Cerebellar nuclear complex (tissue), 1 donor: Measurements from ENCODE around the gene KIFC3.
"Not testable (repeated sequence)": the region's sequence is repeated elsewhere in the genome, so short reads cannot be mapped to it uniquely, and the experiment has no call there.

ENCODE experiments used
- DNase-seq, 2 experiments: peaks; one replicate each; lab custom pipeline; 2025; lab: John Stamatoyannopoulos, UW

KIFC3 gene

DNA sequence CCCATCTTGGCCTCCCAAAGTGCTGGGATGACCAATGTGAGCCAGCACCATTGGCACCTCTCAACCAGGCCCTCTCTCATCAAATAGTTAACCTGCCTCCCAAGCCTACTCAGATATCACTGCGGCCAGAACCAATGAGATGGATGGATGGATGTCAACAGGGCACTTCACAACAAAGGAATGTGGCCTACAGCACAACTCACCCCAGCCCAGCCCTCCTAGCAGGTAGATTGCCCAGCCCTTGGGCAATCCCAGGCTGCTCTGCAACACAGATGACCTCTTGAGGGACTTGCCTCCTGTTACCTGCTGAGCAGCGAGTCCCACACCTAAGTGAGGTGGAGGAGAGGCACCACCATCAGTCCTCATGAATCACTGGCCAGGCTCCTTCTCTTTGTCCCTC lies 22.6 kb upstream of the KIFC3 start:
- no peak for DNase-seq

DNA sequence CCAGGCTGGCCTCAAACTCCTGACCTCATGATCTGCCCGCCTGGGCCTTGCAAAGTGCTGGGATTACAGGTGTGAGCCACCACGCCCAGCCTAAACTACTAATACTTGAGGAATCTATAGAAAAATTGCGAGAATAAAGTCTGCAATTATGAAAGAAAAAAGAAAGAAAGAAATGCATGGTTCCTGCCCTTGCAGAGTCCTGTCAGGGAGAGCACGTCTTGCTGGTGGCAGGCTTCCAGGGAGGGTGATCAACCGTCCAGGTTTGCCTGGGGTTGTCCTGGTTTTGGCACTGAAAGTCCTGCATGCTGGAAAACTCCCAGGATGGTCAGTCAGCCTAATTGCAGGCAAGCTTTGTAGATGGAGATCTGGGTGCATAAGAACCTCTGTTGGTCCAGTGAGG lies 21.5 kb upstream of the KIFC3 start:
- DNase-seq = no peak

DNA sequence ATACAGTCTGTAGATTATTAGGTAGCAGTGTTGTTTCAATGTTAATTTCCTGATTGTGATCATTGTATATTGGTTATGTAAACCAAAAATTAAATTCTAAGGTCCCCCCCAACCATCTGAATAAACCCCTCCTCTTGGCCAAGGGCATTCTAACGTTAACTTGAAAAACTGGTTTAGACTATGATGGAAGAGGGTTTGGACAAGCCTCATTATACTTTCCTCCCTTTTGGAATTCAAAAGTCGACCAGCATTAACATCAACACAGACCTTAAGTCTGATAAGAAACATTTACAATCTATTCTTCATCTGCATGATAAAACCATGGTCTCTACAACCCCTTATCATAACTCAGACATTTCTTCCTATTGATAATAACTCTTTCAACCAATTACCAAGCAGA lies 20.6 kb upstream of the KIFC3 start:
- DNase-seq = no peak

DNA sequence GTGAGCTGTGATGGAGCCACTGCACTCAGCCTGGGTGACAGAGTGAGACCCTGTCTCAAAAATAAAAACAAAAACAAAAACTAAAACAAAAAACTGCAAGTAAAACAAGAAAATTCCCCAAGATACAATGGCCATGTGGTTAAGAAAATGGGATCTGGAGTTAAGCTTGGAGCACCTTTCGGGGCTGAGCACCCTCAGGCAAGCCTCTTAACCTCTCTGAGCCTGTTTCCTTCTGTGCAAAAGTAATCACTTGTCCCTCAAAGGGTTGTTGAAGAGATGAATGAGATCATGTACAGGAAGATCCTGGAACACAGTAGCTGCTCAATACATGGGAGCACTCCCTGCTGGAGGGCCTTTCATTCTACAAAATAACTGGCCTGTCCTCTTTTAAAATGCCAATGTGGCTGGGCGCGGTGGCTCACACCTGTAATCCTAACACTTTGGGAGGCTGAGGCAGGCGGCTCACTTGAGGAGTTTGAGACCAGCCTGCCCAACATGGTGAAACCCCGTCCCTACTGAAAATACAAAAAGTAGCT lies 19.8 kb upstream of the KIFC3 start:
- DNase-seq = no peak

DNA sequence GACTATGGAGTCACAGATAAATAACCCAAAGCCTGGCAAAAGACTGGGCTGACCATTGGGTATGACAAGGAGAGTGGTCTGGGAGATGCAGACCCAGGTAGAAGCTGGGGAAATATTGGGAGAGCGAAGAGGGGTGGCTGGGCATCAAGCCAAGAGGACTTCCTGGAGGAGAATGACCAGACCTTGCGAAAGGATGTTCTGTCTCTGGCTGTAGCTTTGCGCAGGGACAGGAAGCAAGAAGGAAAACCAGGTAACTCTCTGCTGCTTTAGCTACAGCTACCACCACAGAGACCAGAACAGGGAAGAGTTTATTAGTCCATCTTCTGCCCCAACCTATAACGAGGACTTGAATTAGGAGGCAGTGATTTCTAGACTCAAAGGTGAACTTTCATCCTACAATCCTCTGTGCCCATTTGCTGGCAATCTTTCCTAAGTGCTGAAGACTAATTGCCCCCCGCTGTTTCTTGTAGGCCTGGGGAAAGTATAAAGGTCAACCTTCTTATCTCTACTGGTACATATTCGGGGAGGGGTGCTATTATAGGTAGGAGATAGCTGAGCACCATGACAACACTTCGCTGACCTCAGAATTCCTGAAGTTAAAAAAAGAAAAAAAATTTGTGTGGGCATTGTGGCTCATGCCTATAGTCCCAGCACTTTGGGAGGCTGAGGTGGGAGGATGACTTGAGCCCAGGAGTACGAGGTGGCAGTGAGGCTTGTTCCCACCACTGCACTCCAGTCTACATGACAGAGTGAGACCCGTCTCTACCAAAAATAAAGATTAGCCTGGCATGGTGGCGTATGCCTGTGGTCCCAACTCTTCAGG lies 19.1 kb upstream of the KIFC3 start:
- DNase-seq = no peak

DNA sequence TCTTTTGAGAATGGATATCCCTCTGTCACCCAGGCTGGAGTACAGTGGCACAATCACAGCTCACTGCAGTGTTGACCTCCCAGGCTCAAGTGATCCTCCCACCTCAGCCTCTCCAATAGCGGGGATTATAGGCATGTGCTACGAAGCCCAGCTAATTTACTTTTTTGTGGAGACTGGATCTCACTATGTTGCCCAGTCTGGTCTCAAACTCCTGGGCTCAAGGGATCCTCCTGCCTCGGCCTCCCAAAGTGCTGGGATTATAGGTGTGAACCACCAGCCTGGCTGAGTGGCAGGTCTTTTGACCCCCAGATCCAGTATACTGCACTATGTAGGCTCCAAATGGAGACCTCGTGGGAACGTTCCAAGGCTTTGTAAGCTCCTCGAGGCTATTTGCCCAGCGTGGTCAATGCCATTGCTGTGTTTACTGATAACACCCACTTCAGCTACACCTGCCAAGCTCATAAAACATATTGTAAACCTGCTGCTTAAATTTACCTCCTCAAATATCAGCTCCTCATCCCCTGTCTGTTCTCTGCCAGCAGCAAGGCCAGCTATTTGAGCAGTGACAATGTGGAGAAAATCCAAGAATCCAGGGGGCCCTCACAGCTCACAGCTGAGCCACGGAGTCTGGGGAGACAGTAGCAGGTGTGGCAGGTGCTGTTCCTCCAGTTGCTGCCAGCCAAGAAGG lies 16.2 kb upstream of the KIFC3 start:
- no peak for DNase-seq

DNA sequence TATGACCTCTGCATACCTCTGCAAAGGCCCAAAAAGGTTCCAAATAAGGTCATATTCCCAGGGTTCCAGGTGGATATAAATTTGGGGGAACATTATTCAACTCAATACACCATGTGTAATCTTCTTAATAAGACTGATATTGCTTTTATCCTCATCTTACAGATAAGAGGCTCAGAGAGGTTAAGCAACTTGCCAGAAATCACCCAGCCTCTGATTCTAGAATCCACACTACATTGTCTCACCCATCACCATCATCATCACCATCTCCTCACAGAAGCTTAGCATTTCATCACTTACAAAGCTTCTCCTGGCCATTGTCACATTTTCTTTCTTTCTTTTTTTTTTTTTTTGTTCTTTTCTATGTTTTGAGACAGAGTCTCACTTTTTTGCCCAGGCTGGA lies 15.4 kb upstream of the KIFC3 start:
- DNase-seq = no peak

DNA sequence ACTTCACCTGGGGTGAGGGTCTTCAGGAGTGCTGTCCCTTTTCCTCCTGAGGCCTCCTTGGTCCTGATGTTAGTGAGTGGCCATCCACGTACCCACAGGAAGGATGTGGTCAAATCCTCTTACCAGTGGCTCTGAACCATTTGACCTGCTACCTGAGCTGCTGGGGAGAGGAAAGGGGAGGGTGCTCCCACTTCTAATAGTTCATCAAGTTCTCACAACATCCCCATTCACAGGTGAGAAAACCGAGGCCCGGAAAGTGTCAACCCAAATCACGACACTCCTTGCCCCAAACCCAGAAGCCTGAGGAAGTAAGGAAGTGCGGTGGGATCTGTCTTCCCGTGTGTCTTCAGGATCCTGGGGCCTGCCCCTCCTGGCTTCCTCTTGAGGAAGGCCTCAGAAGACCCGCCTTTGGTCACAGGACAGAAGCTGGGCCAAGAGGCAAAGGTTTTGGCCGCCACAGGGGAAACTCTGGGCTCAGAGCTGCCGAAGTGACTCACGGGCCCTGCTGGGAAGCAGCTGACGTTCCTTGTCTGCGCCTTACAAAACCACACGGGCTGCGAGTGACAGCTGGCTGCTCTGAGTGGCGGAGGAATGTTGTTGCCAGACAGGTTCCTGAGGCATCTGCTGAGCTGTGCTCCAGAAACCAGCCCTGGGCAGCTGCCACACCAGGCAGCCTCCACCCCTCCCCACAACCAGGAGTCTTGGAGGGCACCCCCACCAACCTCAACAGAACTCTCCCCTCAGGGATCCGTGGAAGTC lies 13.9 kb upstream of the KIFC3 start:
- DNase-seq = no peak

DNA sequence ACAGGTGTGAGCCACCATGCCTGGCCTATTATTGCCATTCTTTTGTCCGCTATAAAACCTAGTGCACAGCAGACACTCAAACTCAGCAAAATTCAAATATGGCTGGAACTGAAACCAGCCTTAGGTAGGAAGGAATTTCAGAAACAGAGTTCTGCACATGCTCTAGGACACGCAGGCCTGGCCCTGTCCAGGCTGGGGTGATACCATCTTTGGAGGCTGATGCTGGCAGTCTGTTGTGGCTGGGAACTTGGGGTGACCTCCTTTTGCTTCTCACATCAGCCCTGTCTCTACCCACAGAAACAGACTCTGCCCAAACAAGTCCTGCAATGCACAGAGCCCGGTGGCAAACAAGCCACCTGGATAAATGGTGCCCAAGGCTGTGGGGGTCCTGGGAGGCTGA lies 12.6 kb upstream of the KIFC3 start:
- no peak for DNase-seq

DNA sequence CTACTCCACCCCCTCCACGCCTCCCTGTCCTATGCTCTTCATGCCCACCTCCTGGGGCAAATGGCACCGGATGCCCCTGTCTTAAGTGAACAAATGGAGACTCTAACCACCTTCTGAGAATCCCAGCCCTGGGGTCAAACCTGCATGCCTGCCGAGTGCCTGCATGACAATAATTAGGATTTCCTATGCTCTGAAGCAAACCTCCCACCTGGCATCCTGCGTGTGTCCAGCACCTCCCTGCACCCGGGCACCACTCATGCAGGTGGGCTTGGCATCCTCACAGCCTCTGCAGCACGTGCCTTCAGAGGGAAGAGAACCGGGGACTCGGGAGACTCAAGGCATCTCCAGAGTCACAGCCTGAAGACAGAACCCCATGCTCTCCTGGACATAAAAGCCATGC lies 11.2 kb upstream of the KIFC3 start:
- DNase-seq = no peak

DNA sequence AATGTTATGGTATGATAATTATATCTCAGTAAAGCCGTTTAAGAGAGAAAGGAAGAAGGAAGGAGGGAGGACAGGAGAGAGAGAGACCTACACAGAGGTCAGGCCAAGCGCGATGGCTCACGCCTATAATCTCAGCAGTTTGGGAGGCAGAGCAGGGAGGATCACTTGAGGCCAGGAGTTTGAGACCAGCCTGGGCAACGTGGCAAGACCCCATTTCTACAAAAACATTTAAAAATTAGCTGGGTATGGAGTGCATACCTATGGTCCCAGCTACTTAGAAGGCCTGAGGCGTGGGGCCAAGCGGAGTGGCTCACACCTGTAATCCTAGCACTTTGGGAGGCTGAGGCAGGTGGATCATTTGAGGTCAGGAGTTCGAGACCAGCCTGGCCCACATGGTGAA lies 9.0 kb upstream of the KIFC3 start:
- DNase-seq = not testable (repeated sequence)

DNA sequence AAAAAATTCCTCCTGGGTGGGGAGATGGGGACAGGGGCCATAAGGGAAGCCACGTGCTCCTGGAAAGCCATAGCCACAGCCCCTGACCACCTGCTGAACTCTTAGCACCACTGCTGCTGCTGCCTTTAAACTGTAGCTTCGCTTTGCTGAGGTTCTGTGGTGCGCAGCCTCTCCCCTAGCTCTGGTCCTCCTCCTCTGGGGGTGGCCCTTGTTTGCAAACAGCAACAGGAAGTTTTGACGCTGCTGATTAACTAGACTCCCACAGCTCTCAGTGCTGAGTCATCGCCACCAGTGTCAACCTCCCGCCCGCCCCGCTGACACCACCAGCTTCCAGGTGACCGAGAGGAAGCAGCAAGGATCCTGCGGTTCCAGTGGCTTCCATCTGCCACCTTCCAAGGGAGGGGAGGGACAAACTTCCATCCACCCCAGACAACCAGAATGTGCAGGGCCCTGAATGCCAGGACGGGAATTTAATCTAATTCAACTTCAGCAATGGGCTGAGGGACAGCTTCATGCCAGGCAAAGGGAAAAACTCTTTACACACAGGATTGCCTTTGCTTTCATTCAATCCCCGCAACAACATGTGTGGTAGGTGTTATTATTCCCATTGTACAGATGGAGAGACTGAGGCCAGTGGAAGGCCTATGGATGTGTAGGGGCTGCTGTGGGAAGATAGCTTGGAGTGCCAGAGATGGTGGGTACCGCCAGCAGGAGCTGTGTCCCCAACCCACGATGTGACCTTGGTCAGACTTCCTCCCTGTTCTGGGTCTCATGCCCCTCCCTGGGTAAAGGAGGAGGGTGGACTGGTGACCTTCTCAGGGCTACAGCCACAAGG lies 8.1 kb upstream of the KIFC3 start:
- DNase-seq = no peak

DNA sequence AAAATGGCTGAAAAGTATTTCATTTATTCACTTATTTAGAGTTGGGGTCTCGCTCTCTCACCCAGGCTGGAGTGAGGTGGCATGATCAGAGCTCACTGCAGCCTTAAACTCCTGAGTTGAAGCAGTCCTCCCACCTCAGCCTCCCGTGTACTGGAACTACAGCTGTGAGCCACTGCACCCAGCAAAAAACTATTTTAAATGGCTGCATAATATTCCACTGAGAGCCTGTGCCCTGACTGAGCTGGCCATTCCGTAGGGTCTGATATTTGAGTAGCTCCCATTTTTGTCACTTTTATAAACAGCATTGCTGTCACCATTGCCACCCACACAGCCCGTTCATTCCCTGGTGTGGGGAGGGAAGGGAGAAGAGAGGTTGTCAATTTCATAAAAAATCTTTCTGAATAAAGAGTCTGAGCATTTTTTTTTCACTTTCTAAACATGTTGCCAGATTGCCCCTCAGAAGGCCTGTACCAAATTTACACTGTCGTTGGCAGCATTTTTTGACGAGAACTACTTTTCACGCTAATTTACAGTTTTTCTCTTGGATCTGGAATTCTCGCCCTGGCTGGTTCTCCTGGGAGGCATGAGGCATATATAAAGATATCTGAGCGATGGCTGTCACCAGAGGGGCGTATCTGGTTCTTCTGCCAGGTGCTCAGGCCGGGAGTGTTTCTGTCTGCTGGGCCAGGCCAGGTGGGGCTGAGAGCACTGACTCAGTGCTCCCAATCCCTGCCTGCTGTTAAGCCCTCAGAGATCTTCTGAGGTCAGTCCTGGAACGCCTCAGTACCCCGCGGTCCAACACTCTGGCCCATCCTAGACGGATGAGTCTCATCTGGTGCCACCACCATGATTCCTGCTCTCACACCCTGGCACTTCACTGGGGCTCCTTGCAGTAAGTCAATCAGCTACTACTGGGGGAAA lies 7.2 kb upstream of the KIFC3 start:
- no peak for DNase-seq

DNA sequence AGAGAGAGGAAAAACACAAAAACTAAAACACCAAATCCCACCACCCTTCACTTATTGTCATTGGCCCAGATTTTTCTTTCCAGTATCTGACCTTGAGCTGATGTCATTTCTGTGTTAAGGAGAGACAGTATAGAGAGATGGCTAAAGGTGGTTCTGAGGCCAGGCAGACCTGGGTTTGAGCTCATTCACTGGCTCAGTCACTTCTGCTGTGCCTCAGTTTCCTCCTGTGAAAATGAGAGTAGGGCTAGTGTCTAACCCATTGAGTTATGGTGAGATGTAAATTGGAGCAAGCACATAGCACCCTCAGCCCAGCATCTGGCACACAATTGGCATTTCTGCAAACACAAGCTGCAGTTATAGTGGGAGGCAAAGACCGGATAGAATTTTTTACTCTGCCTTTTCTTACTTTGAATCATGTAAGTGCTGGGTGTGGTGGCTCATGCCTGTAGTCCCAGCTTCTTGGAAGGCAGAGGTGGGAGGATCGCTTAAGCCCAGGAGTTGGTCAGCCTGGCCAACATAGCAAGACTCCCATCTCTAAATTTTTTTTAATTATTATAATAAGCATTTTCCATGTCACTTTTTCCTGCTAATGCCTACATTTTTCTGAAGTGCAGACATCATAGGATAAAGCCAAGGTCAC lies 6.4 kb upstream of the KIFC3 start:
- DNase-seq = no peak

DNA sequence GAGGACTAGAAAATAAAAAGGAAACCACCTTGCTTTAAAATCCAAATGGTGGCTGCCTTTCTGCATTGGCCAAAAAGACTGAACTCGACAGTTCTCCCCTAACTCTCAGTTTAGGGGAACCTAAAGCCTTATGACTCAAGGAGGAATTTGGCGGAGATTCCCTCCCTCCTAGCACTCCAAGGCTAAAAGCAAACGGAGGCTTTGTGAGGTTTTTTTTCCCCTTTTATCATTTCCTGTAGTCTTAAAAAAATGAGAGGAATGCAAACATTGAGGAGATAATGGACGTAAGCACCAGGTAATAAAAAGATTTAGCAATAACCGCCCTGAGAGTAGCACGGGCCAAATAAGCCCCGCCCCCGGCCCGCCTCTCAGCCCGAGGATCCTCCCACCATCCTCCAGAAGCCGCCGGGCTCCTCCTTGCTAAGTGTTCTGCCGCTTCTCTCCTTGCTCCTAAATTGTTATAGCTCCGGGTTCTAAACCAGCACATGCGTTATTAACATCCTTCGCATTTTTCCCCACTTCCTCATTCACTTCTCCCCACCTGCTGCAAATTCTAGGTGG lies 5.8 kb upstream of the KIFC3 start:
- DNase-seq = no peak

DNA sequence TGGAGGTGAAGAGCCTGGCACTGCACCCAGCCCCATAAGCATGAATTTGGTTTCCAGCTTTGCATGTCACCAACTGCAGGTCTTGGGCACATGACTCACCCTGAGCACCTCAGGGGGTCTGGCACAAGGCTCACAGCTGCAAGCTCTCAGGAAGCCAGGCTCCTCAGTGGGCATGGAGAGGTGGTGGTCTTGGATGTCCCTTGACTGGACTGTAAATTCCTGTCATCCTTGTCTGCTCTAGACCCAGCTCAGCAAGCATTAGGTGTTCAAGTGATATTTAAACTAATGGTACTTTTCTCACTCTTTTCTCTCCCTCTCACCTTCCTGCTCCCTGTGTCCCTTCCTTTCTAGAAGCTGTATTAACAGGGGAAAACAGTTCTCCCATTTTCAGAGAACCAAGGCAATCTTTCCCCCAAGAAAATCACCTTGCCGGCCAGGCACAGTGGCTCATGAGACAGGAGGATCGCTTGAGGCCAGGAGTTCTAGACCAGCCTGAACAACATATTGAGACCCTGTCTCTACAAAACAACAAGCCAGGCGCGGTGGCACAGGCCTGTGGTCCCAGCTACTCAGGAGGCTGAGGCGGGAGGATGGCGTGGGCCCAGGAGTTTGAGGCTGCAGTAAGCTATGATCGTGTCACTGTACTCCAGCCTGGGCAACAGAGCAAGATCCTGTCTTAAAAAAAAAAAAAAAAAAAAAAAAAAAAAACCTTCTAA lies 5.1 kb upstream of the KIFC3 start:
- DNase-seq = no peak

DNA sequence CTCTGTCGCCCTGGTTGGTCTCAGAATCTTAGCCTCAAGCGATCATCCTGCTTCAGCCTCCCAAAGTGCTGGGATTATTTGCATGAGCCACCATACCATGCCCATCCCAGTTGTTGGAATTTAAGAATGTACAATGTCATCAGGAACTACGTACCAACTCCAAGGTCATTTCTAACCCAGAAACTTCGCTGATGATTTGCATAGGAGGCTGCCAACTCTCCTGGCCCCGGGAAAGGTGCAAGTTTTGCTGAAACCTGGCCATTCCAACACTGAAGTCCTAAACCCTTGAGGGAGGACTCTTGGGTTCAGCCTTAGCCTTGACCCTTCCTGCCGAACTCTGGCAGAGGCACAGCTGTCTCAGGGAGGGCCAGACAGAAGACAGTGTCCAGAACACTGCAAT lies 2.9 kb upstream of the KIFC3 start:
- no peak for DNase-seq

DNA sequence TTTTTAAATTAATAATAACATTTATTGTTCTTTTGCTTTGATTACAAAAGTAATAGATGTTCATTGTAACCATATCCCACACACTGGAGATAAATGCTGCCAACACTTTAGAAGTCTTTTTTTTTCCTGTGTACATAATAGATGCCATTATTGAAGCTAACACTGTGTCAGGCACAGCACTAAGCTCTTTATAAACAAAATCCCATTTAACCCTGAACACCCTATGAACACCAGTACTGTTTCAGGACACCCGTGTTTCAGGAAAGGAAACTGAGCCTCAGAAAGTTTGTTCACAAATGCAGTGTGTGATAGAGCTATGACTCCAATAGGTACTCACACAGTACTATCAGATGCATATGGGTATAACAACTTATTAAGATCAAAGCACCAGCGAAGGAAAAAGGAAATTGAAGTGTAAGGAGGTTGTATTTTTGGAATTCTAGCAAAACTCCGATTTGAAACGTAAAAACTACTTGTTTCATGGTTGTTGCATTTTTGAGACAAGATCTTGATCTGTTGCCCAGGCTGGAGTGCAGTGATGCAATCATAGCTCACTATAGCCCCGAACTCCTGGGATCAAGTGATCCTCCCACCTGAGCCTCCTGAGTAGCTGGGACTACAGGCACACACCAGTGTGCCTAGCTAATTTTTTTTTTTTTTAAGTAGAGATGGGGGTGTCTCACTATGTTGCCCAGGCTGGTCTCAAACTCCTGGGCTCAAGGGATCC lies 2.0 kb upstream of the KIFC3 start:
- DNase-seq = no peak
